ENCODE data around the gene IL1RAPL2. TPM values are rescaled to one million over a fixed set of nuclear protein-coding genes. Genes with fewer than 3 reads are reported as not detected.
"Not testable (repeated sequence)": the region's sequence is repeated elsewhere in the genome, so short reads cannot be mapped to it uniquely, and the experiment has no call there.

IL1RAPL2 gene
- total RNA-seq, 1 donor = not detected

DNA sequence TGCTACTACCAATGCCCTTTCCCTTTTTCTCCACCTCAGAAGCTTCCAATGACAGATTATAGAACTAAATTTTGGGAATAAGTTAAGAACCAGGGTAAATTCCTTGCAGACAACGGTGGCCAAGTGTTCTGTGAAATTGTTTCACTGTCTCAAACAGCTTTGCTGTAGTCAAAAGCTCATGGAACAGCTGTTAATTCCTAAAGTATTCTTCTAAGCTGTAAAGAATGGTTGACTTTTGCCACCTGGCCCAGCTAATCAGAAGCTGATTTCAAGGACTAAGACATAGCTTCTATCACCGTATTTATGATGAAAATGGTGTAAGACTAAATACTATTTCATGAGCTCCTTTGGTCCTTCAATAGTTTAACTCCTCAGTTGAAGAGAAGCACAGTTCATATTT lies 297.5 kb downstream of the IL1RAPL2 start:
- Histone ChIP-seq H3K4me2 (ENCODE audit: insufficient read depth, low read length) (no peak overlapping the region), H3K4me3 (ENCODE audit: insufficient read depth, low read length) (no peak overlapping the region), H3K27ac (ENCODE audit: low read depth, low read length) (no peak overlapping the region), H2AFZ (ENCODE audit: low read length) (no peak overlapping the region), H3K9me3 (ENCODE audit: low read depth, low read length) (no peaks in the 10 kb centered on the region), H4K20me1 (ENCODE audit: insufficient read depth, low read length) (no peaks in the 10 kb centered on the region), H3K4me1 (ENCODE audit: insufficient read depth, low read length) (no peaks in the 10 kb centered on the region), H3K36me3 (ENCODE audit: insufficient read depth, low read length) (no peaks in the 10 kb centered on the region), H3K27me3 (ENCODE audit: insufficient read depth, low read length) (peaks cover 7% of the 10 kb centered on the region), H3K79me2 (ENCODE audit: insufficient read depth, low read length) (no peaks in the 10 kb centered on the region)
- DNase-seq (ENCODE audit: insufficient read length, low spot score, missing footprints) = no peak
- TF ChIP-seq, protein P1, sequence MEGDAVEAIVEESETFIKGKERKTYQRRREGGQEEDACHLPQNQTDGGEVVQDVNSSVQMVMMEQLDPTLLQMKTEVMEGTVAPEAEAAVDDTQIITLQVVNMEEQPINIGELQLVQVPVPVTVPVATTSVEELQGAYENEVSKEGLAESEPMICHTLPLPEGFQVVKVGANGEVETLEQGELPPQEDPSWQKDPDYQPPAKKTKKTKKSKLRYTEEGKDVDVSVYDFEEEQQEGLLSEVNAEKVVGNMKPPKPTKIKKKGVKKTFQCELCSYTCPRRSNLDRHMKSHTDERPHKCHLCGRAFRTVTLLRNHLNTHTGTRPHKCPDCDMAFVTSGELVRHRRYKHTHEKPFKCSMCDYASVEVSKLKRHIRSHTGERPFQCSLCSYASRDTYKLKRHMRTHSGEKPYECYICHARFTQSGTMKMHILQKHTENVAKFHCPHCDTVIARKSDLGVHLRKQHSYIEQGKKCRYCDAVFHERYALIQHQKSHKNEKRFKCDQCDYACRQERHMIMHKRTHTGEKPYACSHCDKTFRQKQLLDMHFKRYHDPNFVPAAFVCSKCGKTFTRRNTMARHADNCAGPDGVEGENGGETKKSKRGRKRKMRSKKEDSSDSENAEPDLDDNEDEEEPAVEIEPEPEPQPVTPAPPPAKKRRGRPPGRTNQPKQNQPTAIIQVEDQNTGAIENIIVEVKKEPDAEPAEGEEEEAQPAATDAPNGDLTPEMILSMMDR (IDR thresholded peaks at IDR 0.05; ENCODE audit: extremely low read depth, low read depth, low read length) = no peak

DNA sequence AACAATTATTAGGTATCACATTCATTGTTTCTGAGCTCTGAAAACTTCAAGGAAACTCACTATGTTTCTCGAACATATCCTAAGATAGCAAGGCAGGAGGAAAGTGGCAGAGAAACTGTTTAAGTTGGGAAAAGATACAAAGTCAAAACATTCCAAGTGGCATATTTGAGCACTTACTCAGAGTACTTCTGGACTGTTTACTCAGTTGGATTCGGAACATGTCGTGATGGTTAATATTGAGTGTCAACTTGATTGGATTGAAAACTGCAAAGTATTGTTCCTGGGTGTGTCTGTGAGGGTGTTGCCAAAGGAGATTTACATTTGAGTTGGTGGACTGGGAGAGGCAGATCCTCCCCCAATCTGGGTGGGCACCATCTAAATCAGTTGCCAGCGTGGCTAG lies 298.3 kb downstream of the IL1RAPL2 start:
- Histone ChIP-seq H3K4me2 (ENCODE audit: insufficient read depth, low read length) (no peak overlapping the region), H3K9me3 (ENCODE audit: low read depth, low read length) (no peaks in the 10 kb centered on the region), H2AFZ (ENCODE audit: low read length) (no peak overlapping the region), H3K36me3 (ENCODE audit: insufficient read depth, low read length) (no peaks in the 10 kb centered on the region), H3K4me3 (ENCODE audit: insufficient read depth, low read length) (no peak overlapping the region), H3K27me3 (ENCODE audit: insufficient read depth, low read length) (peaks cover 7% of the 10 kb centered on the region), H3K79me2 (ENCODE audit: insufficient read depth, low read length) (no peaks in the 10 kb centered on the region), H3K27ac (ENCODE audit: low read depth, low read length) (no peak overlapping the region), H4K20me1 (ENCODE audit: insufficient read depth, low read length) (no peaks in the 10 kb centered on the region), H3K4me1 (ENCODE audit: insufficient read depth, low read length) (no peaks in the 10 kb centered on the region)
- TF ChIP-seq, protein P1 (IDR thresholded peaks at IDR 0.05; ENCODE audit: extremely low read depth, low read depth, low read length) = no peak
- no peak for DNase-seq (ENCODE audit: insufficient read length, low spot score, missing footprints)

DNA sequence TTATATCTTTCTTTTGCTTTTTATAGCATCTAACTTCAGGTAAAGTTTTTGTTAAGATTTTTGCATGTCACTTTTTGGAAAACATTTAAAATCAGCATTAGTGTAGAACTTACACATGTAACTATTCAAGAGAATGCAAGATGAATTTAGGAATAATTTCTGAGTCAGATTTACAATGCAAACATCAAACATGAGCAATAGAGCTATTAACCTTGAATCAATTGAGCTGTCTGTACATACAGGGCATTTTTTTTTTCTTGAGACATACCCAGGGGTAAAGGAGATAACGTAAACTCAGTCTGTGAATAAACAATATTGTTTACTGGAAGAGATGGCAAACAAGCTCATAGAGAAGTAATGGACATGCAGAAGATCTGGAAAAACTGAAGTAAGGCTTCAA lies 311.5 kb downstream of the IL1RAPL2 start:
- H3K27ac ChIP-seq (ENCODE audit: low read depth, low read length) = no peak overlapping the region
- TF ChIP-seq, protein P1 (IDR thresholded peaks at IDR 0.05; ENCODE audit: extremely low read depth, low read depth, low read length) = no peak
- H3K4me3 ChIP-seq (ENCODE audit: insufficient read depth, low read length) = no peak overlapping the region
- no peaks in the 10 kb centered on the region for H4K20me1 ChIP-seq (ENCODE audit: insufficient read depth, low read length)
- H3K9me3 ChIP-seq (ENCODE audit: low read depth, low read length) = no peaks in the 10 kb centered on the region
- no peak overlapping the region for H3K4me2 ChIP-seq (ENCODE audit: insufficient read depth, low read length)
- no peak overlapping the region for H2AFZ ChIP-seq (ENCODE audit: low read length)
- DNase-seq (ENCODE audit: insufficient read length, low spot score, missing footprints) = no peak
- H3K4me1 ChIP-seq (ENCODE audit: insufficient read depth, low read length) = no peaks in the 10 kb centered on the region
- no peaks in the 10 kb centered on the region for H3K36me3 ChIP-seq (ENCODE audit: insufficient read depth, low read length)
- no peaks in the 10 kb centered on the region for H3K27me3 ChIP-seq (ENCODE audit: insufficient read depth, low read length)
- no peaks in the 10 kb centered on the region for H3K79me2 ChIP-seq (ENCODE audit: insufficient read depth, low read length)

DNA sequence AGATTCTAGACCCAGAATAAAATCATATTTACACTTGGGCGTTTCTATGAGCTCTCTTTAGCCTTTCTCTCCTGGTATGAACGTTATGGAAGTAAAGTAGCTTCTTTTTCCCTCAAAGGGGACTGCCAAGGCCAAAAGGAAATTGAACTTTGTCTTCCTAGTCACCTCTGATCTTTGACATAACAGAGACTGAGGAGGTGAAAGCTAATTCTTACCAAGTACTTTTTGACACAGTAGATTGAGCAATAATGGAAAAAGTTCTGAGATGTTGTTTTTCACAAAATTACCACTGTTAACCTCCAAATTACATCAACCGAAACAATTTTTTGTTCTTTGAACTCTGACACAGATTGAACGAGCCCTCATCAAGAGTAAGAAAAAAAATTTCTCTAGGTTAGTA lies 336.1 kb downstream of the IL1RAPL2 start:
- H3K4me1 ChIP-seq (ENCODE audit: insufficient read depth, low read length) = no peaks in the 10 kb centered on the region
- peaks cover 9% of the 10 kb centered on the region for H3K27me3 ChIP-seq (ENCODE audit: insufficient read depth, low read length)
- no peak overlapping the region for H3K4me2 ChIP-seq (ENCODE audit: insufficient read depth, low read length)
- H2AFZ ChIP-seq (ENCODE audit: low read length) = no peak overlapping the region
- DNase-seq (ENCODE audit: insufficient read length, low spot score, missing footprints) = no peak
- H3K36me3 ChIP-seq (ENCODE audit: insufficient read depth, low read length) = no peaks in the 10 kb centered on the region
- no peaks in the 10 kb centered on the region for H4K20me1 ChIP-seq (ENCODE audit: insufficient read depth, low read length)
- H3K79me2 ChIP-seq (ENCODE audit: insufficient read depth, low read length) = no peaks in the 10 kb centered on the region
- no peaks in the 10 kb centered on the region for H3K9me3 ChIP-seq (ENCODE audit: low read depth, low read length)
- TF ChIP-seq, protein P1 (IDR thresholded peaks at IDR 0.05; ENCODE audit: extremely low read depth, low read depth, low read length) = no peak
- no peak overlapping the region for H3K4me3 ChIP-seq (ENCODE audit: insufficient read depth, low read length)
- no peak overlapping the region for H3K27ac ChIP-seq (ENCODE audit: low read depth, low read length)

DNA sequence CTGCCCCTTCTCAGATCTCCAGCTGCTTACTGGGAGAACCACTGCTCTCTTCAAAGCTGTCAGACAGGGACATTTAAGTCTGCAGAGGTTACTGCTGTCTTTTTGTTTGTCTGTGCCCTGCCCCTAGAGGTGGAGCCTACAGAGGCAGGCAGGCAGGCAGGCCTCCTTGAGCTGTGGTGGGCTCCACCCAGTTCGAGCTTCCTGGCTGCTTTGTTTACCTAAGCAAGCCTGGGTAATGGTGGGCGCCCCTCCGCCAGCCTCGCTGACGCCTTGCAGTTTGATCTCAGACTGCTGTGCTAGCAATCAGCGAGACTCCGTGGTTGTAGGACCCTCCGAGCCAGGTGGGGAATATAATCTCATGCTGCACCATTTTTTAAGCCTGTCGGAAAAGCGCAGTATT lies 343.7 kb downstream of the IL1RAPL2 start:
- H3K27ac ChIP-seq (ENCODE audit: low read depth, low read length); H3K9me3 ChIP-seq (ENCODE audit: low read depth, low read length); H3K36me3 ChIP-seq (ENCODE audit: insufficient read depth, low read length); H3K4me3 ChIP-seq (ENCODE audit: insufficient read depth, low read length); H4K20me1 ChIP-seq (ENCODE audit: insufficient read depth, low read length); H2AFZ ChIP-seq (ENCODE audit: low read length); DNase-seq (ENCODE audit: insufficient read length, low spot score, missing footprints); H3K79me2 ChIP-seq (ENCODE audit: insufficient read depth, low read length); H3K4me2 ChIP-seq (ENCODE audit: insufficient read depth, low read length); H3K4me1 ChIP-seq (ENCODE audit: insufficient read depth, low read length); H3K27me3 ChIP-seq (ENCODE audit: insufficient read depth, low read length): not testable (repeated sequence)
